Body of pancreas (tissue), 4 donors: ENCODE data around the gene SCP2.

ENCODE experiments used
- POLR2A ChIP-seq, 3 donors: fragments of 450-650 bp; IDR thresholded peaks; one replicate each; pipeline ENCODE4 v1.6.1; 2016; ENCODE audit warnings: antibody characterized with exemption in 3 of 3, mild to moderate bottlenecking in 2 of 3
- TF ChIP-seq, protein P1 (sequence below), 7 experiments: fragments of 450-650 bp in 4 of 7; fragments of 200-600 bp in 3 of 7; sonication (generic) in 3 of 7; IDR thresholded peaks; one replicate each; pipeline ENCODE4 v1.5.1; 2016 to 2019; ENCODE audit warnings: antibody characterized with exemption in 7 of 7

DNA sequence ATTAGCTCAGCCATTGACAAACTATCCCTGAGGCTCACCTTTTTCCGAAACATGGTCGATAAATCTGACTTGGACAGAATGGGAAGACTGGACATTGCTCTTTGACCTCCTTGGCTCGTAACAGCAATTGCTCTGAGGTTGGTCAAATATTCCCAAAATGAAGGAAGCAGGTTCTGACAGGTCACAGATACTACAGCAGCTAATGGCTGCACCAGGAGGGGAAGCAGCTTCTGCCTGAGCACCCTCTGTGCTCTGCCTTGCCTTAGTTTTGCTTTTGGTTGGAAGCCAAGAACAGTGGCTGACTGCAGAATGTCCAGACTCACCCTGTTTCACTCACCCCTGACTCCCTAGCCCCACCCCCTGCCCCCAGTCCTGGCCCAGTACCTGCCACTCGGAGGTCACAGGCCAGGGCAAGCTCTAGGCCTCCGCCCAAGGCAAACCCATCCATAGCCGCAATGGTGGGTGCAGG, 20.9 kb upstream of the SCP2 start:
- TF ChIP-seq, protein P1, sequence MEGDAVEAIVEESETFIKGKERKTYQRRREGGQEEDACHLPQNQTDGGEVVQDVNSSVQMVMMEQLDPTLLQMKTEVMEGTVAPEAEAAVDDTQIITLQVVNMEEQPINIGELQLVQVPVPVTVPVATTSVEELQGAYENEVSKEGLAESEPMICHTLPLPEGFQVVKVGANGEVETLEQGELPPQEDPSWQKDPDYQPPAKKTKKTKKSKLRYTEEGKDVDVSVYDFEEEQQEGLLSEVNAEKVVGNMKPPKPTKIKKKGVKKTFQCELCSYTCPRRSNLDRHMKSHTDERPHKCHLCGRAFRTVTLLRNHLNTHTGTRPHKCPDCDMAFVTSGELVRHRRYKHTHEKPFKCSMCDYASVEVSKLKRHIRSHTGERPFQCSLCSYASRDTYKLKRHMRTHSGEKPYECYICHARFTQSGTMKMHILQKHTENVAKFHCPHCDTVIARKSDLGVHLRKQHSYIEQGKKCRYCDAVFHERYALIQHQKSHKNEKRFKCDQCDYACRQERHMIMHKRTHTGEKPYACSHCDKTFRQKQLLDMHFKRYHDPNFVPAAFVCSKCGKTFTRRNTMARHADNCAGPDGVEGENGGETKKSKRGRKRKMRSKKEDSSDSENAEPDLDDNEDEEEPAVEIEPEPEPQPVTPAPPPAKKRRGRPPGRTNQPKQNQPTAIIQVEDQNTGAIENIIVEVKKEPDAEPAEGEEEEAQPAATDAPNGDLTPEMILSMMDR (IDR thresholded peaks at IDR 0.05), result no peak
- TF ChIP-seq POLR2A (IDR thresholded peaks at IDR 0.05), result no peak
